A549 (cell line): Measurements from ENCODE around the gene ADSL. TPM values are rescaled to one million over a fixed set of nuclear protein-coding genes. Genes with fewer than 3 reads are reported as not detected.

Source experiments
- ATAC-seq, 2 experiments: fragments of 200-7000 bp in 1 of 2; fragments of >200 bp in 1 of 2; cut with Nextera tagmentation in 1 of 2; cut with Tn5 transposase in 1 of 2; 3 replicates each; pipeline versions ENCODE4 v1.8.0 to v1.9.1; 2018 to 2020; ENCODE audit warnings: mild to moderate bottlenecking in 1 of 2, moderate library complexity in 1 of 2
- CTCF ChIA-PET: fragments of 300-600 bp; sonication (Branson Sonifier 250); formaldehyde crosslinking; extraction: SDS; loops from one replicate; lab custom pipeline; 2021; ENCODE audit warnings: antibody characterized with exemption, inconsistent platforms; lab: Yijun Ruan, JAX
- POLR2A ChIA-PET: fragments of 350-600 bp; formaldehyde crosslinking; extraction: SDS; loops from one replicate; lab custom pipeline; 2021; ENCODE audit warnings: antibody characterized with exemption, inconsistent platforms; lab: Yijun Ruan, JAX
- DNase-seq, 2 experiments: peaks; one replicate each; pipeline versions ENCODE4 v3.0.0 to v3.0.0-alpha.2; 2011 to 2016; ENCODE audit warnings: low read depth in 1 of 2, low spot score in 1 of 2
- FAIRE-seq: peaks from 2 replicates; lab custom pipeline; 2011; peaks lifted over from hg19 to GRCh38; lab: Jason Lieb, UNC
- H3K27ac ChIP-seq, 2 experiments: fragments of >200 bp; sonication (Bioruptor Twin); formaldehyde crosslinking; 3 replicates each; pipeline ENCODE4 v1.5.1; 2016 to 2017
- H3K4me1 ChIP-seq: fragments of >200 bp; sonication (Bioruptor Twin); formaldehyde crosslinking; 3 replicates; pipeline ENCODE4 v1.6.1; 2016
- H3K4me2 ChIP-seq: fragments of >200 bp; sonication (Bioruptor Twin); formaldehyde crosslinking; 3 replicates; pipeline ENCODE4 v1.6.1; 2016
- H3K4me3 ChIP-seq: fragments of >200 bp; sonication (Bioruptor Twin); formaldehyde crosslinking; 3 replicates; pipeline ENCODE4 v1.5.1; 2016
- H3K9me3 ChIP-seq: fragments of >200 bp; sonication (Bioruptor Twin); formaldehyde crosslinking; 3 replicates; pipeline ENCODE4 v1.6.1; 2016
- BHLHE40 ChIP-seq: IDR thresholded peaks from 2 replicates; pipeline ENCODE4 v1.6.1; 2012; ENCODE audit warnings: low read depth, low read length, inconsistent platforms
- CBX2 ChIP-seq: fragments of 200-600 bp; sonication (generic); IDR thresholded peaks from 2 replicates; pipeline ENCODE4 v1.6.1; 2016; ENCODE audit warnings: low read depth, mild to moderate bottlenecking, borderline replicate concordance
- CBX8 ChIP-seq: fragments of 200-600 bp; sonication (generic); IDR thresholded peaks from 2 replicates; pipeline ENCODE4 v1.6.1; 2016
- CEBPB ChIP-seq, 2 experiments: fragments of >200 bp in 1 of 2; sonication (Bioruptor Twin) in 1 of 2; formaldehyde crosslinking in 1 of 2; IDR thresholded peaks; 2 replicates each; pipeline ENCODE4 v1.6.1; 2012 to 2016
- CHD4 ChIP-seq: fragments of 200-600 bp; sonication (generic); IDR thresholded peaks from 2 replicates; pipeline ENCODE4 v1.6.1; 2016; ENCODE audit warnings: antibody characterized with exemption, mild to moderate bottlenecking, borderline replicate concordance
- EHF ChIP-seq: fragments of 250-450 bp; sonication (Bioruptor Pico); IDR thresholded peaks from 2 replicates; pipeline ENCODE4 v1.5.0; 2020; ENCODE audit warnings: mild to moderate bottlenecking
- EHMT2 ChIP-seq: fragments of 200-600 bp; sonication (generic); IDR thresholded peaks from 2 replicates; pipeline ENCODE4 v1.6.1; 2016; ENCODE audit warnings: antibody characterized with exemption, low read depth, mild to moderate bottlenecking, moderate library complexity
- FOSL2 ChIP-seq, 2 experiments: fragments of 450-650 bp in 1 of 2; fragments of >200 bp in 1 of 2; sonication (Bioruptor Twin) in 1 of 2; formaldehyde crosslinking; IDR thresholded peaks; 2 replicates each; pipeline versions ENCODE4 v1.5.0 to v1.6.1; 2016 to 2020; ENCODE audit warnings: mild to moderate bottlenecking in 1 of 2, moderate library complexity in 1 of 2
- GATA3 ChIP-seq: IDR thresholded peaks from 2 replicates; pipeline ENCODE4 v1.6.1; 2012; ENCODE audit warnings: borderline replicate concordance
- HOXB13 ChIP-seq: fragments of 250-450 bp; sonication (Bioruptor Pico); IDR thresholded peaks from 2 replicates; pipeline ENCODE4 v1.5.0; 2020; ENCODE audit warnings: low read depth, mild to moderate bottlenecking, moderate library complexity
- JUN ChIP-seq, 2 experiments: fragments of >200 bp; sonication (Bioruptor Twin); formaldehyde crosslinking; IDR thresholded peaks; 2 replicates in 1 of 2; 3 replicates in 1 of 2; pipeline ENCODE4 v1.6.1; 2016 to 2017
- KDM5A ChIP-seq: fragments of 200-600 bp; sonication (generic); IDR thresholded peaks from 2 replicates; pipeline ENCODE4 v1.6.1; 2016; ENCODE audit warnings: antibody characterized with exemption, mild to moderate bottlenecking
- MAFK ChIP-seq: fragments of 450-650 bp; IDR thresholded peaks from 2 replicates; pipeline ENCODE4 v1.6.1; 2014; ENCODE audit not compliant: partially characterized antibody
- MYC ChIP-seq: IDR thresholded peaks from 2 replicates; pipeline ENCODE4 v1.6.1; 2012; ENCODE audit warnings: mild to moderate bottlenecking, inconsistent platforms, low read length, improper control_type of control experiment, borderline replicate concordance
- NPAS2 ChIP-seq: fragments of 250-450 bp; sonication (Bioruptor Pico); IDR thresholded peaks from 2 replicates; pipeline ENCODE4 v1.8.0; 2022; ENCODE audit warnings: mild to moderate bottlenecking, moderate library complexity, borderline replicate concordance
- NR3C1 ChIP-seq: fragments of >200 bp; sonication (Bioruptor Twin); formaldehyde crosslinking; IDR thresholded peaks from 3 replicates; pipeline ENCODE4 v1.6.1; 2017
- RCOR1 ChIP-seq: fragments of 150-350 bp; IDR thresholded peaks from 2 replicates; pipeline ENCODE4 v1.6.1; 2014; ENCODE audit warnings: antibody characterized with exemption, low read length, low read depth
- RFX5 ChIP-seq: fragments of 450-650 bp; IDR thresholded peaks from 2 replicates; pipeline ENCODE4 v1.7.1; 2014; ENCODE audit warnings: antibody characterized with exemption, mild to moderate bottlenecking, moderate library complexity
- TFCP2L1 ChIP-seq: fragments of 250-450 bp; sonication (Bioruptor Pico); IDR thresholded peaks from 2 replicates; pipeline ENCODE4 v1.5.0; 2021; ENCODE audit warnings: mild to moderate bottlenecking
- ZNF302 ChIP-seq: fragments of 250-450 bp; sonication (Bioruptor Pico); IDR thresholded peaks from 2 replicates; pipeline ENCODE4 v1.9.0; 2021; ENCODE audit warnings: inconsistent platforms, mild to moderate bottlenecking, moderate library complexity
- WGBS: methylation state at CpG from one replicate; pipeline ENCODE4 v1.1.6; 2017; ENCODE audit errors: missing lambda C conversion rate; 5-methylcytosine and 5-hydroxymethylcytosine counted together
- polyA plus RNA-seq, 4 experiments: library from polyadenylated mRNA; depleted of rRNA in 3 of 4; stranded (reverse); fragments of >200 nt; fragmentation: RNase III in 1 of 4; extraction: RNeasy Plus Mini Kit Qiagen cat#74134 plus additional on column Dnase treatment in 1 of 4; gene quantifications; 2 replicates in 3 of 4; 3 replicates in 1 of 4; pipeline ENCODE4 v1.2.3, GENCODE V29; 2011 to 2017
- TF ChIP-seq, protein P1 (sequence below): fragments of >200 bp; sonication (Bioruptor Twin); formaldehyde crosslinking; IDR thresholded peaks from 3 replicates; pipeline ENCODE4 v1.5.1; 2016
- TF ChIP-seq, protein P2 (sequence below): fragments of >200 bp; sonication (Bioruptor Twin); formaldehyde crosslinking; IDR thresholded peaks from 3 replicates; pipeline ENCODE4 v1.6.1; 2016

ADSL gene
- polyA plus RNA-seq, 2 of the 4 experiments (the other 2 are of a cell fraction): 85.6 to 126 TPM

DNA sequence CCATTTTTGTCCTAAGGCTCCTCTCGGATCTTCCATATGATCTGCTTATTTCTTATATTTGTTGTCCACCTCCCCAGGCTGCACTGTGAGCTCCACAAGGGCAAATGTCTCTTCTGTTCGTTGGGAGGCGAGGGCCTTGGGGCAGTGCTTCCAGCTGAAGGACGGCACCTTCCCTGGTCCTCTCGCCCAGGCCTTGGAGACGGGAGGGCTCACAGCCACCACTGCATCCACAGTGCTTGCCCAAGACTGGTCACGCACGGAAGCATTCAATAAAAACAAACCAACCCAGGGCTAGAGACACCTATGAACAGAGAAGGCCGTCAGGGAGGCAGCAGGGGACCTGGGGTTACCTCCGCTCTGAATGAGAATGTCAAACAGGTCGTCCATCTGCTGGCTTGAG is 70.3 kb downstream of the ADSL start:
- no peak for TF ChIP-seq KDM5A
- no peak for TF ChIP-seq EHF (CRISPR knock-in tag)
- TF ChIP-seq, protein P1, sequence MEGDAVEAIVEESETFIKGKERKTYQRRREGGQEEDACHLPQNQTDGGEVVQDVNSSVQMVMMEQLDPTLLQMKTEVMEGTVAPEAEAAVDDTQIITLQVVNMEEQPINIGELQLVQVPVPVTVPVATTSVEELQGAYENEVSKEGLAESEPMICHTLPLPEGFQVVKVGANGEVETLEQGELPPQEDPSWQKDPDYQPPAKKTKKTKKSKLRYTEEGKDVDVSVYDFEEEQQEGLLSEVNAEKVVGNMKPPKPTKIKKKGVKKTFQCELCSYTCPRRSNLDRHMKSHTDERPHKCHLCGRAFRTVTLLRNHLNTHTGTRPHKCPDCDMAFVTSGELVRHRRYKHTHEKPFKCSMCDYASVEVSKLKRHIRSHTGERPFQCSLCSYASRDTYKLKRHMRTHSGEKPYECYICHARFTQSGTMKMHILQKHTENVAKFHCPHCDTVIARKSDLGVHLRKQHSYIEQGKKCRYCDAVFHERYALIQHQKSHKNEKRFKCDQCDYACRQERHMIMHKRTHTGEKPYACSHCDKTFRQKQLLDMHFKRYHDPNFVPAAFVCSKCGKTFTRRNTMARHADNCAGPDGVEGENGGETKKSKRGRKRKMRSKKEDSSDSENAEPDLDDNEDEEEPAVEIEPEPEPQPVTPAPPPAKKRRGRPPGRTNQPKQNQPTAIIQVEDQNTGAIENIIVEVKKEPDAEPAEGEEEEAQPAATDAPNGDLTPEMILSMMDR: no peak
- TF ChIP-seq RCOR1: no peak
- TF ChIP-seq JUN (IDR thresholded peaks at IDR 0.05): no peak
- TF ChIP-seq EHMT2: no peak
- TF ChIP-seq BHLHE40: no peak
- no peak for TF ChIP-seq MYC
- CTCF ChIA-PET: interaction anchor here (0.8 to 1.5 kb wide), 2 partner anchors 71 kb away, joined by 3 to 4 read pairs; no protein-coding TSS in a partner anchor
- WGBS: 92% methylated on average over 7 of the region's 11 CpGs
- Histone ChIP-seq H3K4me3 (no peak overlapping the region), H3K9me3 (no peaks in the 10 kb centered on the region), H3K27ac (no peak overlapping the region), H3K4me1 (no peaks in the 10 kb centered on the region), H3K4me2 (no peak overlapping the region)
- no peak for ATAC-seq
- POLR2A ChIA-PET: no interaction called here
- DNase-seq: no peak
- no peak for FAIRE-seq

DNA sequence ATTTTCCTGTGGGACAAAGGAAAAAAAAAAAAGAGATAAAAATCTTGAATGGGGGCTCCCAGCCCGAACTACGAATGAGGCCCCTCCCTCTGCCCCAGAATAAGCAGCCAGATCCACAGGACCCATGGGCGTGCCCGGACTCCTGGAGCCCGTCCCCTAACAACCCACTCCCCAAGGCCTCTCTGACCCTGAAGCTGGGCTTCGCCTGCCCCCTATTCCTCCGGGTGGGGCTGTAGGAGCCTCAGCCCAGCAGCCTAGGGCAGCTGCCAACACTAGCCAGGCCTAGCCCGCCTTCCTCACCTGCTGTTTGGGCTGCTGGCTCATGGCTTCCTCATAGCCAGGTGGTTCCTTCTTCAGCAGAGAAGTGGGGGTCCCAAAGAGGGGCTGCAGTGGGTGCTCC is 70.7 kb downstream of the ADSL start:
- FAIRE-seq (no peak), DNase-seq (no peak)
- 0 out of 6 replicates have a peak overlapping the region, but pooled peaks of 1 of the 2 experiments have one; percentile 16 for H3K27ac ChIP-seq
- H3K4me2 ChIP-seq: no peak overlapping the region
- CTCF ChIA-PET: interaction anchor here (0.8 to 1.5 kb wide), 2 partner anchors 70 to 71 kb away, joined by 3 to 4 read pairs; no protein-coding TSS in a partner anchor
- H3K4me1 ChIP-seq: no peaks in the 10 kb centered on the region
- WGBS: 92% methylated on average over 8 of the region's 8 CpGs
- POLR2A ChIA-PET: no interaction called here
- no peaks in the 10 kb centered on the region for H3K9me3 ChIP-seq
- TF ChIP-seq CBX8: no peak
- no peak for TF ChIP-seq CEBPB (IDR thresholded peaks at IDR 0.05)
- no peak for TF ChIP-seq MAFK
- TF ChIP-seq, all 56 proteins: peak for 0
- no peak overlapping the region for H3K4me3 ChIP-seq
- no peak for ATAC-seq

DNA sequence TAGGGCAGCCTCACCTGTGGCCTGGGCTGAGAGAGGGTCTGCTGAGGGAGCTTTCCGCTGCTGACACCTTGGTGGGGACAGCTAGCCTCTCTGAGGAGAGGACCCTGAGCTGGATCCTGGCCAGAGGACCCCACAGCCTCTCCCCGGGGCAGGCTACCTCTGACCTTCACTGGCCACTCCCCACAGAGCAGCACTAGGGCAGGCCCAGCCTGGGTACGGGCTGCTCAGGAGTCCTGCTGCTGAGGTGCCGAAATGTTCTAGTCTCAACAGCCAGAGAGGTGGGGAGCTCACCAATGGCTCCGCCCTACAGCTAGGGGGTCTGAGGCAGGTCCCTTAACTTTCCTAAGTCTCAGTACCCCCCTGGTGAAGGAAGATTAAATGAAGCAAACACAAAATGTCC is 71.6 kb downstream of the ADSL start:
- H3K9me3 ChIP-seq: no peaks in the 10 kb centered on the region
- POLR2A ChIA-PET: interaction anchor here (0.6 kb wide), 1 partner anchor 329 kb away, joined by 3 read pairs; no protein-coding TSS in a partner anchor
- TF ChIP-seq KDM5A (no peak), FOSL2 (IDR thresholded peaks at IDR 0.05) (no peak), FOSL2 (CRISPR knock-in tag; IDR thresholded peaks at IDR 0.05) (no peak), RFX5 (no peak), BHLHE40 (no peak), MYC (no peak), CEBPB (IDR thresholded peaks at IDR 0.05) (no peak), RCOR1 (no peak), ZNF302 (CRISPR knock-in tag) (no peak), TFCP2L1 (CRISPR knock-in tag) (no peak), CHD4 (no peak), GATA3 (no peak), HOXB13 (CRISPR knock-in tag) (no peak), NR3C1 (no peak), CBX2 (no peak), NPAS2 (CRISPR knock-in tag) (no peak)
- TF ChIP-seq, protein P1: no peak
- TF ChIP-seq, protein P2, sequence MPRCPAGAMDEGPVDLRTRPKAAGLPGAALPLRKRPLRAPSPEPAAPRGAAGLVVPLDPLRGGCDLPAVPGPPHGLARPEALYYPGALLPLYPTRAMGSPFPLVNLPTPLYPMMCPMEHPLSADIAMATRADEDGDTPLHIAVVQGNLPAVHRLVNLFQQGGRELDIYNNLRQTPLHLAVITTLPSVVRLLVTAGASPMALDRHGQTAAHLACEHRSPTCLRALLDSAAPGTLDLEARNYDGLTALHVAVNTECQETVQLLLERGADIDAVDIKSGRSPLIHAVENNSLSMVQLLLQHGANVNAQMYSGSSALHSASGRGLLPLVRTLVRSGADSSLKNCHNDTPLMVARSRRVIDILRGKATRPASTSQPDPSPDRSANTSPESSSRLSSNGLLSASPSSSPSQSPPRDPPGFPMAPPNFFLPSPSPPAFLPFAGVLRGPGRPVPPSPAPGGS: no peak
- FAIRE-seq (no peak), ATAC-seq (no peak), DNase-seq (no peak)
- no peak overlapping the region for H3K27ac ChIP-seq
- H3K4me2 ChIP-seq: no peak overlapping the region
- CTCF ChIA-PET: no interaction called here
- WGBS: 91% methylated on average over 3 of the region's 5 CpGs
- no peak overlapping the region for H3K4me3 ChIP-seq
- H3K4me1 ChIP-seq: no peaks in the 10 kb centered on the region
